HG02759 (cell line): ENCODE results near the gene CPB1.
"Not testable (repeated sequence)": the region's sequence is repeated elsewhere in the genome, so short reads cannot be mapped to it uniquely, and the experiment has no call there.

ENCODE experiments used
- ATAC-seq: cut with Tn5 transposase; IDR thresholded peaks from one replicate; pipeline ENCODE4 v1.9.1; 2021; ENCODE audit warnings: mild to moderate bottlenecking, moderate library complexity; ENCODE audit not compliant: unreplicated experiment

The CPB1 gene

DNA sequence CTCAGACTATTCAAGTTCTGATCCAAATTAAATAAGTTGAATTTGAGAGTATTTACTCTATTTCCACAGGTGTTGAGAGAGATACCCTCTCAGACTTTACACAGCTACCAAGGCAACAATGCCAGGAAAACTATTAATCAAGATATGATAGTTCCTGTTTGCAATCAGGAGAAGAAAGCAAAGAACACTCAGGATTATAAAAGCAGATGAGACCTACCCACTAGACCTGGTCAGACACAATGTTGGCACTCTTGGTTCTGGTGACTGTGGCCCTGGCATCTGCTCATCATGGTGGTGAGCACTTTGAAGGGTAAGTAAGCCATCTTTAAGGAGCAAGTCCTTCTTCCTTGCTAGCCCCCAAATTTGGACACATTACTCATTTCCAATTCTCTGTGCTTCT lies at the start of gene CPB1:
CPB1 (plus strand) TSS at position 227 of the 400 bp plus-strand sequence; CDS start at position 240, 13 bp downstream.
- no peak for ATAC-seq

DNA sequence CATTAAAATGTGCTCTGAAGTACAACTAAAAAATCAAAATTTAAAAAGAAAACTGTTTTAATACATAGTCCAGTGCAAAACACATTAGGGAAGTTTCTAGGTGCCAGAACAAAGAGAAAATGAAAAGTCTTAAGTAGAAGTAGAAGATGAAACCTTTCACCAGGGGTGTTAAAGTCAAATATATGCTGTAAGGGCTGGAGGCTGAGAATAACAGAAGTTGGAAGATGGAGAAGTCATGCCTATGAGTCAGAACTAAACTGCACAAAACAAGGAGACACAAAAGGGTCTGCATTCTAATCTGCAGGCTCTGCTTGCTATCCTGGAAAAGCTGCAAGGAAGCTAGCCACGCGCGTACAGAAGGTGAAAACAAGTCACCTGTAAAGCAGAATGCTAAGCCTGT lies 48.7 kb upstream of the CPB1 start:
- no peak for ATAC-seq

DNA sequence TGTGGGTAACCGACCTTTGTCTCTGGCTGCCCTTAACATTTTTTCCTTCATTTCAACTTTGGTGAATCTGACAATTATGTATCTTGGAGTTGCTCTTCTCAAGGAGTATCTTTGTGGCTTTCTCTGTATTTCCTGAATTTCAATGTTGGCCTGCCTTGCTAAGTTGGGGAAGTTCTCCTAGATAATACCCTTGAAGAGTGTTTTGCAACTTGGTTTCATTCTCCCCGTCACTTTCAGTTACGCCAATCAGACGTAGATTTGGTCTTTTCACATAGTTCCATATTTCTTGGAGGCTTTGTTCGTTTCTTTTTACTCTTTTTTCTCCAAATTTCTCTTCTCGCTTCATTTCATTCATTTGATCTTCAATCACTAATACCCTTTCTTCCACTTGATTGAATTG lies 42.6 kb upstream of the CPB1 start:
- ATAC-seq, result not testable (repeated sequence)

DNA sequence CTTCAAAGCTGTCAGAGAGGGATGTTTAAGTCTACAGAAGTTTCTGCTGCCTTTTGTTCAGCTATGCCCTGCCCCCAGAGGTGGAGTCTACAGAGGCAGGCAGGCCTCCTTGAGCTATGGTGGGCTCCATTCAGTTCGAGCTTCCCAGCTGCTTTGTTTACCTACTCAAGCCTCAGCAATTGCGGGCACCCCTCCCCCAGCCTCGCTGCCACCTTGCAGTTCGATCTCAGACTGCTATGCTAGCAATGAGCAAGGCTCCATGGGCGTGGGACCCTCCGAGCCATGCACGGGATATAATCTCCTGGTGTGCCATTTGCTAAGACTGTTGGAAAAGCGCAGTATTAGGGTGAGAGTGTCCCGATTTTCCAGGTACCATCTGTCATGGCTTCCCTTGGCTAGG lies 41.5 kb upstream of the CPB1 start:
- ATAC-seq, result not testable (repeated sequence)

- ATAC-seq, result no peak
Measured at GRCh38 chr3:148789146-148789545, 38.5 kb upstream of the CPB1 start.

DNA sequence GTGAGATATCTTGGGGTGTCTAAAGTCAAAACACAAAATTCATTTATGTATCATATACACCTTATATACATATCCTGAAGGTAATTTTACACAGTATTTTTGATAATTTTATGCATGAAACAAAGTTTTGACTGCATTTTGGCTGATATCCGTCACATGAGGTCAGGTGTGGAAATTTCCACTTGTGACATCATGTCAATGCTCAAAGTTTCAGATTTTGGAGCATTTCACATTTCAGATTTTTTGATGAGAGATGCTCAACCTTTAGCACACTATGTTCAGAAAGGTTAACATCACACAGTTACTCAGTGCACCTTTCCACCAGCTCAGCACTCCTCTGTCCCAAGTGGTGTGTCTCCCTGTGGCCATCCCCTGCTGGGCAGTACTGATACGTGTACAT lies 37.7 kb upstream of the CPB1 start:
- no peak for ATAC-seq

- ATAC-seq, result no peak
Measured at GRCh38 chr3:148790370-148790769, 37.2 kb upstream of the CPB1 start.

- ATAC-seq, result no peak
Measured at GRCh38 chr3:148790851-148791735, 36.5 kb upstream of the CPB1 start.

DNA sequence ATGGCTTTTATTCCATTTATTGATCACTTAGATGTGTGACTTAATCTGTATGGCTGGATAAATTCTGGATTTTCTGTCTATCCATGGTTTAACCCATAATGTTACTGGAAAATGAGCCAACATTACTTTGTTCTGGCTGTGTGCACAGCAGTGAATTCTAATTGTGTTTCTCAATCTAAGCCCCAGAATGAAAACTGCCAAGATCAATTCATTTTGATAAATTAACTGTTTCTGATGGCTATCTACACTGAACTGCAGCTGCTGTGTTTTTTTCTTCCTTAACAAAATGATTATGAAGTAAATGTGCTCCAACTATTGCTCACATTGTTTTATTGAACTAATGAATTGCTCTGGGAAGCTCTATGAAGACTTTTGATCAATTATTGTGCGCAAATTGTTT lies 35.7 kb upstream of the CPB1 start:
- no peak for ATAC-seq

DNA sequence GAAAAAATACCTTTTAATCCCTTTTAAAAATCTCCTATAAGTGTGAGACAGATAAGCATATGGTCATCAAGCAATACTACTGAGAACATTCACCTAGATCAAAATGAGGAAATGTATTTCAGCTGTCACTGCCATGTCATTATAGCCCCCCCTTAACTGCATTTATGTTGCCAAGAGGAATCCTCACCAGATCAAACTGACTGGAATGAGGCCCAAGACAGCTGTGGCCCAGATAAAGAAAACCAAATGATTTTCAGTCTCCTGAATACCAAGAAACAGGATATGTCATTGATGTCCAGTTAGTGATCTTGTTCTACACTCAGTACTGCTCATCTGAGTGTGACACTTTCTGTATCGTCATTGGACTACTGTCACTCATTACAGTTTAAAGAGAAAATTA lies 35.1 kb upstream of the CPB1 start:
- no peak for ATAC-seq

- no peak for ATAC-seq
Measured at GRCh38 chr3:148796799-148797198, 30.8 kb upstream of the CPB1 start.

- no peak for ATAC-seq
Measured at GRCh38 chr3:148797795-148798194, 29.8 kb upstream of the CPB1 start.

GRCh38 chr3:148800414-148800813 lies 27.2 kb upstream of the CPB1 start:
- no peak for ATAC-seq

DNA sequence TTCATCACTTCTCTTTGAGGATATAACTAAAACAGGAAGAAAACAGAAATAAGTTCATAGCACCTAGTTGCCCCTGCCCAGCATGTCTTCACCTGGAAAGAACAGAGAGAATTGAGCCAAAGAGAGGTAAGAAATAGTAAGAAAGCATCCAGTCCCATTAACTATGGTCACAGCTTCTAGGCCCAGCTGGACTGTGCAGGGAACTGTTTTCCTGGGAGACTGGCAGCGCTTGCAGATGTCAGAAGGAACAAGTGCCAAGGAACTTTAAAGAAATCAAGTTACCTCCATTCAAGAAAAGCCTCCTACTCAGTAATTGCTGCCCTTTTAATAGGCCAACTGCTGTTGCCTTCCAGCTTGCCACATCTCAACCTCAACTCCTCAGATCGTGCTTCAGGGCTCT lies 17.8 kb upstream of the CPB1 start:
- ATAC-seq, result no peak

GRCh38 chr3:148815316-148816110 lies 12.1 kb upstream of the CPB1 start:
- no peak for ATAC-seq

DNA sequence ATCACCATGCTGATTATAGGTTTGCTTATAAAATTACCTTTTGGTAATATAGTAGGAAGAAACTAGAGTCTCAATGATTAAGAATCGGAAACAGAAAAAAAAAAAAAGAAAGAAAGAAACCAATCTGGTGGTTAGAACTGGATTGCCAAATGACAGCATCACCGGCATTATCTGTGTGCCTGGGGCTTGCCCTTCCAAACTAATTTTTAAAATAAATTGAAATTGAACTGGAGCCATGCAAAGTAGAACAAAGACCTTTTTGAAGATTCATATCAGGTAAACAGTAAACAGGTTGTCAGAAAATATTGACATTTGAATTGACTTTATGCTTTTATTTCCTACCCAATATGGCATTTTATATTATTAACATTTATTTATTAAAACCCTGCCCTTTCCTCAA lies 11.2 kb upstream of the CPB1 start:
- no peak for ATAC-seq

DNA sequence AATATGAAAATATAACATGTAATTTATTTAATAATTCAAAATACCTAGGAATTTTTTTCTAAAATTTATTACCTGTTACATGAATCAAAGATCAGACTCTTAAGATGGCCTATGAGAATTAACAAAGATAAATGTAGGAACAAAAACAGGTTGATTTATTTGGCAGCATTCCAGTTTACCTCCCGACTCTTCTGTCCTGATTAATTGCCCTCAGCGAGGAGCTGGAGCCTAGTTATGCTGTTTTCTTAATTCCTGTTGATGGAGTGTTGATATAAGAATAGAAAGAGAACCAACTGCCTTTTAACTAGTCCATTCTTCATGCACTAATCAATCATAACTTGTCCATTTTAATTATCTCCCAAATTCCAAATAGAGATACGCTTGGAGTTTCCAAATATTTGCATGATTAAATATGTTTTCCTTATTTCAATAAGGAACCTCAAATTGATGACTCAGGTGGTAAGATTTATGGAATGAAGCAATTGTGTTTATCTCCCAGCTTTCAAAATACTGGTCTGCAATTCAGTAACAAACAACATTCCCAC lies 10.6 kb upstream of the CPB1 start:
- no peak for ATAC-seq

DNA sequence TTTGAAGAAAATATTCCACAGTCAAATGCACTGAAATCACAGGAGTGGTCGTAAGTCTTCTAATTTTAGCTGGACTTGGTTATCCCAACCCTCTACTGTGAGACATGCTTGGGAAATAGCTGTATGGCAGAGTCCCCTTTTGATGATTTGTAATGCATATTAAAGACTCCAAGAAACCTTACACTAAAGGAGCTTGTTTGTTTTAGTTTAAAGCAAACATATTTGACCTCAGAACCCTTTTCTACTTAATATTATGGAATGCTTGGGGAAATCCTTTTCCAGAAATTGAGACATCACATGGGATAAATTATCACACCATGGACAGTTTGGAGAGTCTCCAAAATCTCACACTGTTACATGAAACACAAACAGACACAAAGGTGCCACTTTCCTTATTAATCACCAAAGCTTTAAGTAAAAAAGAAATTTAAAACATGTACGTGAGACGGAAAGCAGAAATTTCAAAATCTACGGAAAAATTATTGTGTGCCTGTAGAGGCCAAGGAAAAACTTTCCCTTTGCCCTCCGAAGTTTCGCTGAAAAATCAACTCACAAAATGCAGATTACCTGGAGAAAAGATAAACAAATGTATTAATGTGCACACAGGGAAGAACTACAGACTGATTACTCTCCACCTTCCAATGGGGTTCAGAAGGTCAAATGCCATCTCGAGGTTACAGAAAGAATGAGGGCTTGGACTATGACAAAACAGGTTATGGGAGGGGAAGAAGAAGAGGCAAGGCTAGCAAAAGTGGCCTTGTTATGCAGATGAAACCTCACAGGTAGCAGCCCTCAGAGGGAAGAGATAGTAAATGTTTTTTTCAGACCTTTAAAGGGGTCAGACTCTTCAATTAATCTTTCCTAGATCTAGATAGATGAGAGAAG lies 7.0 kb upstream of the CPB1 start:
- no peak for ATAC-seq

DNA sequence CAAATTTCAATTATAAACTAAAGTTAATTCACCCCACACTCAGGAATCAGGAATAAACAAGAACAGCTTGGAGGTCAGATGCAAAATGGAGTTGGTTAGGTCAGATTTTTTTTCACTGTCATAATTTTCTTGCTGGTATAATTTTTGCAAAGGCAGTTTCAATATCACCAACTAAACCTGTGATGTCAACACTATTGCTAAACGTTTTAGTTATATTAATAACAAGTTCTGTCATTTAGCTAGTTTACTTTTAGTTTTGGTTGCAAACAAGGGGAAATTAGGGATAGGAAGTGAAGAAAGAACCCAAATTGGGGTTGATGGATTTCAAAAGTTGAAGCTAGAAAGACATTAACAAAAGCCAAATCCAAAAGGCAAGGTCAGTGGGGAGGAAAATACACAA lies 4.6 kb upstream of the CPB1 start:
- no peak for ATAC-seq

DNA sequence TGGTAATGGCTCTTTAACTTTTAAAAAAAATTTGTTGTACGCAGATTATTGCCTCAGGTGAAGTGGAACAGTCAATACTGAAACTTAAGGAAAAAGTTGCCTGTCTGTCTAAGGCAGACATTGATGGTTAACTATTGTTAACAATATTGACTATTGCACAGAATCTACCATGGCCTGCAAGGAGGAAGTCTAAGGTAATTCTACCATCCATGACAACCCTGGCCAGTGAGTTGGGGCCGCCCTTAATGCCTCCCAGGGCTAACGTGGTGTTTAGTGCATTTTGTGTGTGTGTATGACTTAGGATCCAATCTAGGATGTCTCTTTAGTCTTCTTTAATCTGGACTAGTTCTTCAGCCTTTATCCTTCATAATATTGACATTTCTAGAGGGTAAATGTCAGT lies 2.1 kb upstream of the CPB1 start:
- no peak for ATAC-seq
